NCI-H345 (cell line): ENCODE measurements around the gene PBRM1.
A peak's percentile ranks its signal among the peaks of the same experiment; 100 is the strongest.

Experiments used
- DNase-seq: peaks from one replicate; lab custom pipeline; 2025; lab: John Stamatoyannopoulos, UW

PBRM1 gene

DNA sequence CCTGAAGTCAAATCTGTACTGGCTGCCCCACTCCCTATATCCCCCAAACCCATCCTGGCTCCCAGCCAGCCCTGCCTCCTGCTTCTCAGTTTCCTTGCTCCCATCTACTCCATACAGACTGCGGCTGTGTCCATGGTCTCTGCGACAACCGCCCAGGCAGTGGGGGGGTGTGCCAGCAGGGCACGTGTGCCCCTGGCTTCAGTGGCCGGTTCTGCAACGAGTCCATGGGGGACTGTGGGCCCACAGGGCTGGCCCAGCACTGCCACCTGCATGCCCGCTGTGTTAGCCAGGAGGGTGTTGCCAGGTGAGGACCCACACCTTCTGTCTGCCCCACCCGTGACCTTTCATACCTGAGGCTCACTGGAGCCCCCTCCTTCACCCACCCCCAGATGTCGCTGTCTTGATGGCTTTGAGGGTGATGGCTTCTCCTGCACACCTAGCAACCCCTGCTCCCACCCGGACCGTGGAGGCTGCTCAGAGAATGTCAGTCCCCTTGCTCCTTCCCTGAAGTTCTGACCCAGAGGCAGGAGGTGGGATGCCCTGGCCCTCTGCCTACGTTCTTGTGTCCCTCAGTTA lies 175.9 kb downstream of the PBRM1 start:
- DNase-seq = no peak

DNA sequence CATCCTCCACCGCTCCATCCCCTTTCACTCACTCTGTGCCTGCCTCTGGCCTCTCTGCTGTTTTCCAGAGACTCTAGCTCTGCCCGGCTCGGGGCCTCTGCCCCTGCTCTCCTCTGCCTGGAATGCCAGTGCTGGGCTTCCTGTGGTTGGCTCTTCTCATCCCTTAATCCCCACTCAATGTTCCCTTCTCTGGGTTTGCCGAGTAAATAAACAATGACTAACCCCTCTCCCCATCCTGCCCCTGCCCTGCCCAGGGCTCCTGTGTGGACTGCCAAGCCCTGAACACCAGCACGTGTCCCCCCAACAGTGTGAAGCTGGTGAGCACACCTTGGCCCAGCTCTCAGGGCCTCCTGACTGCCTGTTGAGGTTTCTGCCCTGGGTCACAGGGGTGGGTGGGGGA lies 178.4 kb downstream of the PBRM1 start:
- no peak for DNase-seq

DNA sequence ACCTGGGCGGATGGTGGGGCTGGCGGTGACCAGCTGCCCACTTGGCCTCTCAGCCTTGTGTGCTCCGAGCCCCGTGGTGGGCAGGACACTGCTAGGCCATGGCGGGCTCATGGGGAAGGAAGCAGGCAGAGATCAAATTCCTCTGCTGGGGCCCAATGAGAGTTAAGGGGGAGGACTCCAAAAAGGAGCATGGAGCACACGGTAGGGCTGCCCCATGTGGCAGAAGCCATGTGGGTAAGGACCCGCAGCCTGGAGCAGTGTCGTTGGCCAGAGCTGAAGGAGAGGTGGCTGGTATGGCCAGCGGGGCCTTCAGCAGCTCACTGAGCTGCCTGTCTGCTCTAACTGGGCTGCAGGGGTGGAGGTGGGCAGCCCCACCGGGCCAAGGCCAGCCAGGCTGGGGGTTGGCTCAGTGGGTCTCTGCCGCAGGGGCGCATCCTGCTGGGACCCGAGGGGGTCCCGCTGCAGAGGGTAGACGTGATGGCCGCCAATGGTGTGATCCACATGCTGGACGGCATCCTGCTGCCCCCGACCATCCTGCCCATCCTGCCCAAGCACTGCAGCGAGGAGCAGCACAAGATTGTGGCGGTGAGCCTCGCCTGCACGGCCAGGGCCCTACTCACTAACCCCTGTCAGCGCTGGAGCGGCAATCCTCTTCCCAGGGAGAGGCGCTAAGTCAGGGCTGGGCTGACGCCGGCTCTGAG lies 179.3 kb downstream of the PBRM1 start:
- DNase-seq = no peak

DNA sequence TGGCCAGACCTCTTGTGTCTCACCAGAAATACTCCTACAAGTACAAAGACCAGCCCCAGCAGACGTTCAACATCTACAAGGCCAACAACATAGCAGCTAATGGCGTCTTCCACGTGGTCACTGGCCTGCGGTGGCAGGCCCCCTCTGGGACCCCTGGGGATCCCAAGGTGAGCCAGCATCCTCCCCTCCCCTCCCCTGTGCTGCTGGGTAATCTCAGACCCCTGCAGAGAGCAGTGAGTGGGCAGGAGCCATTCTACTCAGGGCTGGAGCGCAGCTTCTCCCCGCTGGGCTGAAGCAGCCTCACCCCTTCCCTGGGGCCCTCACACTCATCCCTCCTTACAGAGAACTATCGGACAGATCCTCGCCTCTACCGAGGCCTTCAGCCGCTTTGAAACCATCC lies 180.7 kb downstream of the PBRM1 start:
- no peak for DNase-seq

DNA sequence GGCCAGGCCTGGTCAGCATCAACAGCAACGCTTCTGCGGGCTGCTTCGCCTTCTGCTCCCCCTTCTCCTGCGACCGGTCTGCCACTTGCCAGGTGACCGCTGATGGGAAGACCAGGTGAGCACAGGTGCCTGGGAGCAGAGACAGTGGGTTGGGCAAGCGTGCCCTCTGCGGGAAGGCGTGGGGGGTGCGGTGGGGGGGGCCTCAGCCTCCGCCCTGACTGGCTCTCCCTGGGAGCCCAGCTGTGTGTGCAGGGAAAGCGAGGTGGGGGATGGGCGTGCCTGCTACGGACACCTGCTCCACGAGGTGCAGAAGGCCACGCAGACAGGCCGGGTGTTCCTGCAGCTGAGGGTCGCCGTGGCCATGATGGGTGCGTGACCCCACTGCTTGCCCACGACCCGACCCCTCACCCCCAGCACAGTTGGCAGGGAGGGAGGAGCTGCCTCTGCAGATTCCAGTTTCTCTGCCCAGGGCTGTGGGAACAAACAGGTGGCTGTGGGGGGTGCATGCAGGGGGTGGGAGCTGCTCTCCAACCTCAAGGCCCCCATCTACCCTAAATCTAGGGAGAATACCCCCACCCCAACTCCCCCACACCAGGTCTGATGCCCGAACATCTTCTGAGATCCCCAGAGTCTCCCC lies 181.8 kb downstream of the PBRM1 start:
- peak; percentile 14 for DNase-seq

DNA sequence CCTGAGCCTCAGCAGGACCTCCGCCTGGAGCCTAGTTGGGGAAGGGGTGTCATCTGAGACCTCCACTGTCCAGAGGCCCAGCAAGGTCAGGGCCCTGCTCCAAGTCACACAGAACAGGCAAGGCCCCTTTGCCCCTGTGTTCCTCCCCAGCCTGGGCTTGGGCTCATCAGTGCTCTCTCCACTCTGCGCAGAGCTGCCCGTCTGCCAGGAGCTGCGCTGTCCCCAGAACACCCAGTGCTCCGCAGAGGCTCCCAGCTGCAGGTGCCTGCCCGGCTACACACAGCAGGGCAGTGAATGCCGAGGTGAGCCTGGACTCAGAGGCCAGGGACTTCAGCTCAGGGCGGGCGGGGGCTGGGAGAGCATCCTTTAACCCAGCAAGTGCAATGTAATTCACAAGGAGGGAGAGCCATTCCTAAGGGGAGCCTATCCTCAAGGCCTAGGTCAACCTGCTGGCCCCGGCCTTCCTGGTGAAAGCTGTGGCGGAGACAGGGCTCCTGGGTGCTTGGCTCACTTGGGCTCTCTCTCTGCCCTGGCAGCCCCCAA lies 182.8 kb downstream of the PBRM1 start:
- DNase-seq = no peak

DNA sequence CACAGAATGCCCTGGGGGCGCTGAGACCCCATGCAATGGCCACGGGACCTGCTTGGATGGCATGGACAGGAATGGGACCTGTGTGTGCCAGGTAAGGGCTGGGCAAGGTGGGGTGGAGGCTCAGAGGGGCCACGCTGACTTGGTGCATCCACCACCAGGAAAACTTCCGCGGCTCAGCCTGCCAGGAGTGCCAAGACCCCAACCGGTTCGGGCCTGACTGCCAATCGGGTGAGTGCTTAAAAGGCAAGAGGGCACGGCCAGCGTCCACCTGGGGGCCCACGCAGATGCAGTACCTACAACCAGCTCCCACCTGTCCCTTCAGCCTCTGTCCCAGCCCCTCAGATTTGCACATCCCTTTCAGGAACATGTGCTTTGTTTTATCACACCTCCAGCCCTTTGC lies 183.7 kb downstream of the PBRM1 start:
- no peak for DNase-seq

DNA sequence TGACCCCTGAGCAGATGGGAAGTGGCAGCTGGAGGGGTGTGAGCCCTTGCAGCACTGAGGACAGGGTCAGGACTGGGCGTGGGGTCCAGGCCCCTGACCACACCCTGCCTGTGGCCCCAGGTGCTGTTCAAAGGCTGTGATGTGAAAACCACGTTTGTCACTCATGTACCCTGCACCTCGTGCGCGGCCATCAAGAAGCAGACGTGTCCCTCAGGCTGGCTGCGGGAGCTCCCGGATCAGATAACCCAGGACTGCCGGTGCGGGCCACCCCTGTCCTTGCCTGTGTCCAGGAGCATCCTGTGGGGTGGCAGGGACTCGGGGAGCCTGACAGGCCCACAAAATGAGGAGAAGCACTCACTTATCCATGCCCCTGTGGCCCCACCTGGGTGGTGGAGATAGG lies 184.7 kb downstream of the PBRM1 start:
- no peak for DNase-seq

DNA sequence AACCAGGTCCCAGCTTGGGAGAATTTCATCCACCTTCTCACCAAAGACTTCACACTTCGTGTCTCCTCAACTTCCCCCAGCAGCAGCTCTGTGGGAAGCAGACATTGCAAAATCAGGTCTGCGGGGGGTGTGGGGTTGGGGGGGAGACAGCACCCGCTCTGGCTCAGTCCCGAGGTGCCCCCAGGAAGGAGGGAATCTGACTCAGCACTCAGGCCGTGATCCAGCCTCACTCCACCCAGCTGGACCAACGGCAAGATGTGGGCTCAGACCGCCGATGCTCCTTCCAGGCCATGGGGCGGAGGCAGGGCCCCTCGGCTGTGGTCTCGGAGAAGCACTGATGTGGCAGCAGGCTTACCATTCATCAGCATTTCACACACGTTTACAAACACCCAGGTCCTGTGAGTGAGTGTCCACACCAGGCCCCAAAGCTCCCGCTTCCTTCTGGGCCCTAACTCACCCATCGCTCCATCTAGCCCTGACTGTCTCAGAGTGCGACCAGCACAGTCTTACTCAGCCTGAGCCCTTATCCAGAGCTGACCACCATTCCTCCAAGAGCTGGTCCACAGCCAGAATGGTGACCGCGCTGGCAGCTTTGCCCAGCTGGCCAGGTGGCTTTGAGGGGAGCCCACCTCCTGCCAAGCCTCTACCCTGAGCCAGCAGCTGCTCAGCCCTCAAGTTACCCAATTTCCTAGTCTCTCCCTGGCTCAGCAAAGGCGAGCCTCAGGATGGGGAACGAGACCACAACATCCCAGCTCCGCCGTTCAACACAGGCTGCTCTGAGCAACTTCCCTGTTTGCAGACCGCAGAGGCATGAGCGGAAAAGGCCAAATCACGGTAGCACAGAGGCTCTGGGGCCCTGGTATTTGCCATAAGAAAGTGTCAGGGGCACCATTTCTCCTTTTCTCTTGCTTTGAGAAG lies 187.3 kb downstream of the PBRM1 start:
- DNase-seq = no peak

DNA sequence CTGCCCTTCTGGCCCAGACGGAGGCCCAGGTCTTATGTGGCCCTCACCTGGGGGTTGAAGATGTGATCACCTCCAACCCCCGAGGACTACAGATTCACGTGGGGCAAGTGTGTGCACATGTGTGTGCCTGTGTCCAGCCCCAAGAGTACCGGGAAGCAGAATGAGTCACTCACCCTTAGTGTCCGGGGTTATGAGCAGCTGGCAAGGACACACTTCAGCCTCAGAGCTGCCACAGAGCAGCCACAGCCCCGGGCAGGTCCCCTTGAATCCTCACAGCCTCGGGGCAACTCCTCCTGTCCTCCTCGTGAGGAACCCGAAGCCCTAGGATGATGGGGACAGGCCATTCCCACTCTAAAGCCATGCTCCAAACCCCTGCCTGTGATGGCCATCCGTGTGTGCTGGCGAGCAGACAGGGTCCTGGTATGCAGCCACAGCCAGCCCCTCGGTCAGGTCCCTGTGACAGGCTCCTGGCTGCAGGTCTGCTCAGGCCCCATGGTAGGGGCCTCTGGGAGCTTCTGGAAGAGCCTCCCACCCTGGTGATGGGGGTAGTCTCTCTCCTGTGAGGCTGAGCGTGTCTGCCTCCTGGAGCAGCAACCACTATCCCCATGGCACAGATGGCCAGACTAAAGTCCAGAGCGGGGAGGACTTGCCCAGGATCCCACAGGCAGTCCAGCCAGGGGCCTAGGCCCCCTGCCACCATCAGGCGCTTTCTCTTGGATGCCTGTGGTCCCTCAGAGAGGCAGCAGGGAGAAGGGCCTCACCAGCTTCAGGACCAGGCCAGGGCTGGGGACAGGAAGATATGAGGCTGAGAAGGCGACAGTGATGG lies 189.7 kb downstream of the PBRM1 start:
- DNase-seq = no peak
